ENCODE measurements around the gene STARD7. TPM values are rescaled to one million over a fixed set of nuclear protein-coding genes. Genes with fewer than 3 reads are reported as not detected.

Gene STARD7
- total and polyA plus RNA-seq, 10 of the 15 experiments (the other 5 are each of a cell fraction or from before 2014, with no cell fraction given): 85.4 to 237 (median 153) TPM

- TF ChIP-seq IRF5 (IDR thresholded peaks at IDR 0.05; ENCODE audit: borderline replicate concordance) (no peak), MEF2B (IDR thresholded peaks at IDR 0.05; ENCODE audit: partially characterized antibody, poor library complexity, severe bottlenecking) (peak; percentile 86), FOXM1 (IDR thresholded peaks at IDR 0.05; ENCODE audit: low read depth, low read length) (no peak), IKZF2 (IDR thresholded peaks at IDR 0.05) (peak; percentile 95 to 97), SIN3A (IDR thresholded peaks at IDR 0.05; ENCODE audit: low read depth, low read length) (no peak), TCF3 (IDR thresholded peaks at IDR 0.05; ENCODE audit: borderline replicate concordance, insufficient read depth, low read depth, low read length) (peak; percentile 100), MAX (IDR thresholded peaks at IDR 0.05; ENCODE audit: low read depth, low read length) (no peak; the same call in none of the 2 replicates), GATAD2B (conservative IDR thresholded peaks at IDR 0.05; ENCODE audit: low read depth) (peak; percentile 95), TCF12 (IDR thresholded peaks at IDR 0.05; ENCODE audit: low read depth, low read length) (peak; percentile 99), PKNOX1 (IDR thresholded peaks at IDR 0.05) (peak; percentile 87), SKIL (IDR thresholded peaks at IDR 0.05; ENCODE audit: low read depth, poor library complexity, severe bottlenecking) (peak; percentile 87), NR2F1 (conservative IDR thresholded peaks at IDR 0.05) (peak; percentile 67), FOS (IDR thresholded peaks at IDR 0.05; ENCODE audit: borderline replicate concordance, extremely low read depth, insufficient read length) (no peak), SP1 (IDR thresholded peaks at IDR 0.05; ENCODE audit: low read depth, low read length) (peak; percentile 93), PML (IDR thresholded peaks at IDR 0.05; ENCODE audit: low read length) (no peak), ELK1 (IDR thresholded peaks at IDR 0.05; ENCODE audit: low read depth, low read length) (peak; percentile 46; the same call in 1 of the 2 replicates), ATF2 (IDR thresholded peaks at IDR 0.05; ENCODE audit: low read length) (no peak), NRF1 (conservative IDR thresholded peaks at IDR 0.05; ENCODE audit: low read depth, low read length) (no peak), ZBTB4 (CRISPR knock-in tag; IDR thresholded peaks at IDR 0.05) (no peak)
Measured at GRCh38 chr2:96146153-96146880, 62.3 kb downstream of the STARD7 start (continued).

Measured in GM12878 (cell line).